H1 (cell line): Measurements from ENCODE around the gene PPA1. TPM values are rescaled to one million over a fixed set of nuclear protein-coding genes. Genes with fewer than 3 reads are reported as not detected.

ENCODE experiments used
- CTCF ChIA-PET: fragments of 300-600 bp; sonication (Branson Sonifier 250); formaldehyde crosslinking; loops from one replicate; lab custom pipeline; 2021; ENCODE audit not compliant: partially characterized antibody; lab: Charles Lee
- POLR2A ChIA-PET: fragments of 300-600 bp; sonication (Branson Sonifier 250); formaldehyde crosslinking; loops from one replicate; lab custom pipeline; 2021; ENCODE audit warnings: inconsistent platforms; ENCODE audit not compliant: partially characterized antibody; lab: Charles Lee
- DNase-seq, 2 experiments: peaks; one replicate each; pipeline versions ENCODE4 v3.0.0 to v3.0.0-alpha.2; 2010 to 2022; ENCODE audit warnings: low spot score in 2 of 2, low read depth in 1 of 2, mixed read lengths in 1 of 2
- FAIRE-seq: peaks from 2 replicates; lab custom pipeline; 2011; peaks lifted over from hg19 to GRCh38; lab: Jason Lieb, UNC
- H2AFZ ChIP-seq: 2 replicates; pipeline ENCODE4 v1.8.1; 2012; ENCODE audit warnings: low read length, inconsistent platforms
- H2AK5ac ChIP-seq: 2 replicates; pipeline ENCODE4 v1.6.1; 2013; ENCODE audit warnings: low read depth, low read length
- H2BK120ac ChIP-seq: replicated peaks from 2 replicates; pipeline ENCODE3; 2013; ENCODE audit warnings: low read depth, low read length, inconsistent platforms
- H2BK12ac ChIP-seq: 2 replicates; pipeline ENCODE4 v1.6.1; 2013; ENCODE audit warnings: low read depth, low read length
- H2BK15ac ChIP-seq: 2 replicates; pipeline ENCODE4 v1.6.1; 2013; ENCODE audit warnings: low read length
- H2BK20ac ChIP-seq: 2 replicates; pipeline ENCODE4 v1.6.1; 2013; ENCODE audit warnings: low read length
- H2BK5ac ChIP-seq: 2 replicates; pipeline ENCODE4 v1.6.1; 2013; ENCODE audit warnings: low read depth, low read length
- H3K14ac ChIP-seq: 2 replicates; pipeline ENCODE4 v1.6.1; 2013; ENCODE audit warnings: inconsistent platforms; ENCODE audit not compliant: insufficient read length
- H3K18ac ChIP-seq: 2 replicates; pipeline ENCODE4 v1.6.1; 2013; ENCODE audit warnings: low read length; ENCODE audit errors: extremely low read depth
- H3K23ac ChIP-seq: 2 replicates; pipeline ENCODE4 v1.6.1; 2013; ENCODE audit warnings: inconsistent platforms; ENCODE audit not compliant: insufficient read length
- H3K23me2 ChIP-seq: 2 replicates; pipeline ENCODE4 v1.6.1; 2013; ENCODE audit warnings: low read depth, low read length
- H3K27ac ChIP-seq: 2 replicates; pipeline ENCODE4 v1.6.1; 2011; ENCODE audit warnings: low read depth, low read length, inconsistent platforms
- H3K27me3 ChIP-seq, 4 experiments: replicated peaks in 1 of 4; 1 replicate in 1 of 4; 2 replicates in 3 of 4; pipeline versions ENCODE4 v1.6.1 to v1.8.1; 2011 to 2013; ENCODE audit warnings: low read length in 3 of 4, mild to moderate bottlenecking in 3 of 4, inconsistent platforms in 2 of 4, mixed read lengths in 2 of 4, moderate library complexity in 1 of 4; ENCODE audit not compliant: control insufficient read depth in 3 of 4, insufficient read depth in 3 of 4; ENCODE audit errors: extremely low read depth in 1 of 4
- H3K36me3 ChIP-seq, 4 experiments: 2 replicates each; pipeline versions ENCODE4 v1.6.1 to v1.8.1; 2011 to 2013; ENCODE audit warnings: mild to moderate bottlenecking in 4 of 4, low read length in 3 of 4, moderate library complexity in 2 of 4, control low read depth in 1 of 4, inconsistent platforms in 1 of 4; ENCODE audit not compliant: insufficient read depth in 4 of 4, control insufficient read depth in 2 of 4
- H3K4ac ChIP-seq: replicated peaks from 2 replicates; pipeline ENCODE3; 2013; ENCODE audit warnings: low read length, low read depth, mixed read lengths, inconsistent platforms; ENCODE audit not compliant: insufficient read length
- H3K4me1 ChIP-seq, 4 experiments: replicated peaks in 1 of 4; 1 replicate in 1 of 4; 2 replicates in 3 of 4; pipeline versions ENCODE4 v1.6.1 to v1.8.1; 2011 to 2013; ENCODE audit warnings: low read length in 3 of 4, inconsistent platforms in 2 of 4, mixed read lengths in 1 of 4; ENCODE audit not compliant: insufficient read depth in 4 of 4, control insufficient read depth in 3 of 4
- H3K4me2 ChIP-seq, 2 experiments: 2 replicates each; pipeline versions ENCODE4 v1.6.1 to v1.8.1; 2011 to 2013; ENCODE audit warnings: low read depth in 2 of 2, low read length in 2 of 2, control low read depth in 1 of 2, inconsistent platforms in 1 of 2, mild to moderate bottlenecking in 1 of 2; ENCODE audit not compliant: insufficient read depth in 1 of 2
- H3K4me3 ChIP-seq, 4 experiments: fragments of 200-600, 300-600 bp in 1 of 4; sonication (generic), shearing (Covaris generic), sonication (Bioruptor Twin) in 1 of 4; 2 replicates each; pipeline versions ENCODE4 v1.5.1 to v1.8.1; 2011 to 2016; ENCODE audit warnings: low read length in 4 of 4, low read depth in 3 of 4, control low read depth in 2 of 4, inconsistent platforms in 2 of 4, mild to moderate bottlenecking in 2 of 4, mixed read lengths in 1 of 4, moderate library complexity in 1 of 4; ENCODE audit not compliant: insufficient read depth in 2 of 4; ENCODE audit errors: extremely low read depth in 1 of 4
- H3K56ac ChIP-seq: replicated peaks from 2 replicates; pipeline ENCODE3; 2013; ENCODE audit warnings: low read depth, mild to moderate bottlenecking, mixed read lengths, low read length, inconsistent platforms; ENCODE audit not compliant: insufficient read length
- H3K79me1 ChIP-seq: 2 replicates; pipeline ENCODE4 v1.6.1; 2013; ENCODE audit warnings: low read depth, low read length, control low read depth
- H3K79me2 ChIP-seq, 2 experiments: 2 replicates each; pipeline versions ENCODE4 v1.6.1 to v1.8.1; 2012 to 2013; ENCODE audit warnings: low read length in 2 of 2, mild to moderate bottlenecking in 2 of 2, inconsistent platforms in 1 of 2; ENCODE audit not compliant: insufficient read depth in 2 of 2, control insufficient read depth in 1 of 2
- H3K9ac ChIP-seq, 4 experiments: replicated peaks in 1 of 4; 1 replicate in 1 of 4; 2 replicates in 3 of 4; pipeline versions ENCODE4 v1.6.1 to v1.8.1; 2011 to 2013; ENCODE audit warnings: low read depth in 3 of 4, low read length in 3 of 4, control low read depth in 2 of 4, mild to moderate bottlenecking in 2 of 4, moderate library complexity in 2 of 4, inconsistent platforms in 1 of 4; ENCODE audit errors: extremely low read depth in 1 of 4
- H3K9me3 ChIP-seq, 2 experiments: 2 replicates each; pipeline versions ENCODE4 v1.6.1 to v1.8.1; 2012 to 2013; ENCODE audit warnings: mild to moderate bottlenecking in 2 of 2, moderate library complexity in 2 of 2, control low read depth in 1 of 2, inconsistent platforms in 1 of 2, low read depth in 1 of 2, low read length in 1 of 2, mixed read lengths in 1 of 2; ENCODE audit not compliant: insufficient read depth in 2 of 2
- H4K20me1 ChIP-seq, 2 experiments: replicated peaks in 1 of 2; 2 replicates each; pipeline versions ENCODE3 to v1.8.1; 2011 to 2013; ENCODE audit warnings: inconsistent platforms in 2 of 2, low read length in 2 of 2, mild to moderate bottlenecking in 1 of 2; ENCODE audit not compliant: insufficient read depth in 2 of 2, control insufficient read depth in 1 of 2
- H4K5ac ChIP-seq: 2 replicates; pipeline ENCODE4 v1.6.1; 2013; ENCODE audit warnings: low read length, low read depth, mixed read lengths, inconsistent platforms; ENCODE audit not compliant: insufficient read length
- H4K8ac ChIP-seq: 2 replicates; pipeline ENCODE4 v1.8.0; 2013; ENCODE audit warnings: mild to moderate bottlenecking, moderate library complexity, low read length, inconsistent platforms; ENCODE audit not compliant: insufficient read depth; ENCODE audit errors: extremely low read depth
- H4K91ac ChIP-seq: replicated peaks from 2 replicates; pipeline ENCODE3; 2013; ENCODE audit warnings: low read length, mixed read lengths, inconsistent platforms; ENCODE audit not compliant: insufficient read length
- BACH1 ChIP-seq: IDR thresholded peaks from 2 replicates; pipeline ENCODE4 v1.6.1; 2012; ENCODE audit warnings: low read length, improper control_type of control experiment
- BRCA1 ChIP-seq: IDR thresholded peaks from 2 replicates; pipeline ENCODE4 v1.6.1; 2012; ENCODE audit warnings: low read depth, low read length, improper control_type of control experiment
- CREB1 ChIP-seq: IDR thresholded peaks from 2 replicates; pipeline ENCODE4 v1.6.1; 2012; ENCODE audit warnings: inconsistent platforms
- KDM4A ChIP-seq: IDR thresholded peaks from one replicate; pipeline ENCODE4 v1.7.1; 2012; ENCODE audit warnings: low read depth, mild to moderate bottlenecking, moderate library complexity, low read length, inconsistent platforms; ENCODE audit not compliant: severe bottlenecking
- NRF1 ChIP-seq: IDR thresholded peaks from 2 replicates; pipeline ENCODE4 v1.6.1; 2011; ENCODE audit warnings: mild to moderate bottlenecking, low read depth, low read length, improper control_type of control experiment
- POLR2AphosphoS5 ChIP-seq: IDR thresholded peaks from 2 replicates; pipeline ENCODE4 v1.6.1; 2011; ENCODE audit warnings: low read depth, low read length
- SIX5 ChIP-seq: IDR thresholded peaks from 2 replicates; pipeline ENCODE4 v1.6.1; 2011; ENCODE audit warnings: mild to moderate bottlenecking, low read depth, low read length
- TBP ChIP-seq: IDR thresholded peaks from 2 replicates; pipeline ENCODE4 v1.6.1; 2011; ENCODE audit warnings: low read depth, low read length, improper control_type of control experiment
- TCF12 ChIP-seq: IDR thresholded peaks from 2 replicates; pipeline ENCODE4 v1.6.1; 2011; ENCODE audit warnings: low read depth, mild to moderate bottlenecking, low read length
- ZNF274 ChIP-seq: IDR thresholded peaks from 2 replicates; pipeline ENCODE4 v1.7.0; 2012; ENCODE audit warnings: low read length, borderline replicate concordance; ENCODE audit errors: extremely low read depth
- WGBS, 2 experiments: shearing (Covaris generic) in 1 of 2; methylation state at CpG; one replicate each; pipeline versions ENCODE4 v1.1.6 to v1.1.7; 2013 to 2015; ENCODE audit warnings: low lambda C conversion rate in 2 of 2, mixed read lengths in 2 of 2, inconsistent platforms in 1 of 2, low coverage in 1 of 2, missing lambda C conversion rate in 1 of 2; ENCODE audit not compliant: insufficient replicate concordance in 2 of 2, insufficient coverage in 1 of 2, insufficient read length in 1 of 2; ENCODE audit errors: extremely low coverage in 1 of 2, missing lambda C conversion rate in 1 of 2; 5-methylcytosine and 5-hydroxymethylcytosine counted together
- polyA plus RNA-seq, 7 experiments: library from polyadenylated mRNA; depleted of rRNA in 3 of 7; stranded (reverse) in 5 of 7; unstranded in 2 of 7; fragments of >200 nt in 5 of 7; fragments of 200-250 nt in 2 of 7; gene quantifications; 1 replicate in 5 of 7; 2 replicates in 1 of 7; 4 replicates in 1 of 7; pipeline versions ENCODE4 v1.2.1 to v1.2.3, GENCODE V29; 2011 to 2013; ENCODE audit warnings: missing spikeins in 2 of 7, mixed read lengths in 2 of 7
- total RNA-seq: library from RNA; stranded (reverse); fragmentation: NEBNext Ultra II Directional; extraction: Animal tissue kit (Norgen Biotek cat#: 25700); gene quantifications from 2 replicates; pipeline ENCODE4 v1.2.1, GENCODE V29; 2021
- TF ChIP-seq, protein P1 (sequence below): IDR thresholded peaks from 2 replicates; pipeline ENCODE4 v1.6.1; 2012; ENCODE audit warnings: inconsistent platforms
- TF ChIP-seq, protein P2 (sequence below): IDR thresholded peaks from 2 replicates; pipeline ENCODE4 v1.6.1; 2011; ENCODE audit warnings: low read depth, mild to moderate bottlenecking, low read length; ENCODE audit not compliant: insufficient read depth
- TF ChIP-seq, protein P3 (sequence below): IDR thresholded peaks from 2 replicates; pipeline ENCODE4 v1.6.1; 2011; ENCODE audit warnings: low read length, improper control_type of control experiment

PPA1 gene
- total and polyA plus RNA-seq, 2 of the 8 experiments (the other 6 are each of a cell fraction or from before 2014, with no cell fraction given) = 77.0 to 191 TPM

DNA sequence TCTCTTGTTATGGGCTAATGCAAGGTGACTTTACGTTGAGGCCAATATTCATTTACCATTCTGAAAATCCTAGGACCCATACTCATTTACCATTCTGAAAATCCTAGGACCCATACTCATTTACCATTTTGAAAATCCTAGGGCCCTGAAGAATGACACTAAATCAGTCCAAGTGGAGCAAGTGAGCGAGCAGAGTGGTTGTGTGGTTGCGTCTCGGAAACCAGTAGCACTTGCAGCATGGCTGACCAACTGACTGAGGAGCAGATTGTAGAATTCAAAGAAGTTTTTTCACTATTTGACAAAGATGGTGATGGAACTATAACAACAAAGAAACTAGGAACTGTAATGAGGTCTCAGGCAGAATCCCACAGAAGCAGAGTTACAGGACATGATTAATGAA lies 69.8 kb downstream of the PPA1 start:
- Histone ChIP-seq H2AFZ (no peak overlapping the region), H4K8ac (no peak overlapping the region), H3K4me3 (no peak overlapping the region), H3K4me1 (0 out of 7 replicates have a peak, but pooled peaks cover 0 to 2% (median 0%) of the 10 kb centered on the region in 4 experiments), H3K23me2 (no peaks in the 10 kb centered on the region), H3K27ac (no peak overlapping the region), H4K20me1 (peaks cover 11 to 19% of the 10 kb centered on the region in 2 experiments), H3K4ac (no peak overlapping the region), H2BK5ac (no peak overlapping the region), H2BK20ac (no peak overlapping the region), H3K4me2 (no peak overlapping the region), H3K9ac (no peak overlapping the region), H3K36me3 (peaks cover 0 to 33% (median 9%) of the 10 kb centered on the region in 4 experiments; a peak in 3 of 8 replicates), H3K23ac (no peak overlapping the region), H3K79me2 (peaks cover 22 to 79% of the 10 kb centered on the region in 2 experiments), H3K79me1 (peaks cover 2% of the 10 kb centered on the region; the same call in 1 of the 2 replicates), H2BK120ac (no peak overlapping the region), H2BK15ac (no peak overlapping the region), H3K9me3 (no peaks in the 10 kb centered on the region), H4K5ac (no peak overlapping the region), H2AK5ac (no peak overlapping the region), H3K18ac (no peak overlapping the region), H3K27me3 (no peaks in the 10 kb centered on the region), H3K56ac (no peak overlapping the region), H4K91ac (no peak overlapping the region), H2BK12ac (no peak overlapping the region), H3K14ac (no peak overlapping the region)
- DNase-seq = no peak
- no peak for FAIRE-seq
- CTCF ChIA-PET = interaction anchor here (0.7 to 1.0 kb wide), 3 partner anchors 13 to 47 kb away, joined by 3 to 4 read pairs (median 3); partner anchors contain the start of gene TYSND1
- 92% methylated on average over 4 of the region's 4 CpGs; no CpG with 5 or more reads in 1 of the 2 experiments for WGBS, 2 experiments
- POLR2A ChIA-PET = no interaction called here
- no peak for TF ChIP-seq POLR2AphosphoS5
- no peak for TF ChIP-seq KDM4A
- TF ChIP-seq, protein P1, sequence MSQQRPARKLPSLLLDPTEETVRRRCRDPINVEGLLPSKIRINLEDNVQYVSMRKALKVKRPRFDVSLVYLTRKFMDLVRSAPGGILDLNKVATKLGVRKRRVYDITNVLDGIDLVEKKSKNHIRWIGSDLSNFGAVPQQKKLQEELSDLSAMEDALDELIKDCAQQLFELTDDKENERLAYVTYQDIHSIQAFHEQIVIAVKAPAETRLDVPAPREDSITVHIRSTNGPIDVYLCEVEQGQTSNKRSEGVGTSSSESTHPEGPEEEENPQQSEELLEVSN = no peak
- TF ChIP-seq TBP = no peak
- TF ChIP-seq BACH1 = no peak
- TF ChIP-seq ZNF274 = no peak
- no peak for TF ChIP-seq TCF12
- TF ChIP-seq NRF1 = no peak
- TF ChIP-seq SIX5 = no peak
- TF ChIP-seq CREB1 = no peak
- no peak for TF ChIP-seq BRCA1
- TF ChIP-seq, protein P2, sequence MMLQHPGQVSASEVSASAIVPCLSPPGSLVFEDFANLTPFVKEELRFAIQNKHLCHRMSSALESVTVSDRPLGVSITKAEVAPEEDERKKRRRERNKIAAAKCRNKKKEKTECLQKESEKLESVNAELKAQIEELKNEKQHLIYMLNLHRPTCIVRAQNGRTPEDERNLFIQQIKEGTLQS = no peak
- TF ChIP-seq, protein P3, sequence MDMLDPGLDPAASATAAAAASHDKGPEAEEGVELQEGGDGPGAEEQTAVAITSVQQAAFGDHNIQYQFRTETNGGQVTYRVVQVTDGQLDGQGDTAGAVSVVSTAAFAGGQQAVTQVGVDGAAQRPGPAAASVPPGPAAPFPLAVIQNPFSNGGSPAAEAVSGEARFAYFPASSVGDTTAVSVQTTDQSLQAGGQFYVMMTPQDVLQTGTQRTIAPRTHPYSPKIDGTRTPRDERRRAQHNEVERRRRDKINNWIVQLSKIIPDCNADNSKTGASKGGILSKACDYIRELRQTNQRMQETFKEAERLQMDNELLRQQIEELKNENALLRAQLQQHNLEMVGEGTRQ = no peak
